Subcutaneous adipose tissue (tissue), 4 donors: ENCODE data around the gene TTLL8. TPM values are rescaled to one million over a fixed set of nuclear protein-coding genes. Genes with fewer than 3 reads are reported as not detected.

ENCODE experiments used
- CTCF ChIP-seq: fragments of 450-650 bp; IDR thresholded peaks from one replicate; pipeline ENCODE4 v1.5.1; 2016; ENCODE audit warnings: low read depth, mild to moderate bottlenecking, control low read depth, antibody characterized with exemption, moderate library complexity
- total RNA-seq, 4 donors: library from RNA; depleted of rRNA; stranded (reverse); fragments of >200 nt; gene quantifications; one replicate each; pipeline ENCODE4 v1.1.0, GENCODE V29; 2016

The TTLL8 gene
- total RNA-seq, 4 donors from 2014 or later: not detected

DNA sequence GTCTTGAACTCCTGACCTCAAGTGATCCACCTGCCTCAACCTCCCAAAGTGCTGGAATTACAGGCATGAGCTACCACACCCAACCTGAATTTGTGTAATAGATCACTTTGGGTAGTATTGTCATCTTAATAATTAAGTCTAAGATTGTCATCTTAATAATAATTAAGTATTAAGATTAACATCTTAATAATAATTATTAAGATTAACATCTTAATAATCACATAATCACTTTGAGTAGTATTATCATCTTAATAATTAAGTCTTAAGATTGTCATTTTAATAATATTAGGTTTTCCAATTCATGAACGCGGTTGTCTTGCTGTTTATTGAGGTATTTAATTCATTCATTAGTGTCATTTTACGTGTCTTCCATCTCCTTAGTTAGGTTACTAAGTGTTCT, 40.0 kb upstream of the TTLL8 start:
- TF ChIP-seq CTCF: no peak

- no peak for TF ChIP-seq CTCF
Observed at GRCh38 chr22:50092342-50092741, 34.2 kb upstream of the TTLL8 start.

DNA sequence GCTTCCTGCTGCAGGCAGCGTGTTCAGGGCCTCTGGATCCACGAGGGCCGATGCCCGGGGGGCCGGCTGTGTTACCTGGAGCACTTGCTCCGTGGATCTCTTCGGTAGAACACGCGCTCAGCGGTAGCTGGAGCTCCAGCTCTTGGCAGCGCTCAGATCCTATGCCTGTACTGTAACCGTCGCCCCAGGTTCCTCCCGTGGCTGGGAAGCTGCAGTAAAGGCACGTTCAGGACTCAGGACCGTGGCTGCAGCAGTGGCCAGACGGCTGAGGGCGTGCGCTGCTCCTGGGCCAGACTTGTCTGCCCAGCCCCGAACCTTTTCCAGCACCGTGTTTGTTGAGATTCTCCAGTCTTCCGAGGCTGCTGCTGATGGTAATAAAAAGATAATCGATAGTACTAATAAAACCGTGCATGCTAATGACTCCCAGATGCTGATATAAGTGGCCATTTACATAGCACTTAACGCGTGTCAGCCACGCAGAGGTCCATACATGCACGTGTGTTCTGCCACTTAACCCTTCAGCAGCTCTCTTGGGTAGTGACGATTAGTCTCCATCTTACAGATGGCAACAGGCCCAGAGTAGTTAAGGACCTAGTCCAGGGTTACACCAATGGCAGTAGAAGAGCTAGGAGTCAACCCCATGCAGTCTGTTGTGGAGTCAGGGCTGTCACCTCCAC, 33.1 kb upstream of the TTLL8 start:
- TF ChIP-seq CTCF: no peak

DNA sequence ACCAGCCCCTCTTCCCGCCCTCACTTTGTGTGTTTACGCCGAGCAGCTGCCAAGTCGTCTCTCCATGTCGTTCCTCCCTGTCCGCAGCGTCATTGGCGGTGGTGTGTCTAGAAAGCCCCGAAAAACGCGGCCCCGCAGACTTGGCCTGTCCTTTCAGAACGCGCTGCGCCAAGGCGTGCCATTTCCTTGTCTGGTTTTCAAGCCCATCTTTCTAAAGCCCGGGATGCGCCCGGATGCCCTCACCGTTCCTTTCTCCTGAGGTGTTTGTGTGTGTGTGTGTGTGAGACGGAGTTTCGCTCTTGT, 32.3 kb upstream of the TTLL8 start:
- TF ChIP-seq CTCF: no peak

DNA sequence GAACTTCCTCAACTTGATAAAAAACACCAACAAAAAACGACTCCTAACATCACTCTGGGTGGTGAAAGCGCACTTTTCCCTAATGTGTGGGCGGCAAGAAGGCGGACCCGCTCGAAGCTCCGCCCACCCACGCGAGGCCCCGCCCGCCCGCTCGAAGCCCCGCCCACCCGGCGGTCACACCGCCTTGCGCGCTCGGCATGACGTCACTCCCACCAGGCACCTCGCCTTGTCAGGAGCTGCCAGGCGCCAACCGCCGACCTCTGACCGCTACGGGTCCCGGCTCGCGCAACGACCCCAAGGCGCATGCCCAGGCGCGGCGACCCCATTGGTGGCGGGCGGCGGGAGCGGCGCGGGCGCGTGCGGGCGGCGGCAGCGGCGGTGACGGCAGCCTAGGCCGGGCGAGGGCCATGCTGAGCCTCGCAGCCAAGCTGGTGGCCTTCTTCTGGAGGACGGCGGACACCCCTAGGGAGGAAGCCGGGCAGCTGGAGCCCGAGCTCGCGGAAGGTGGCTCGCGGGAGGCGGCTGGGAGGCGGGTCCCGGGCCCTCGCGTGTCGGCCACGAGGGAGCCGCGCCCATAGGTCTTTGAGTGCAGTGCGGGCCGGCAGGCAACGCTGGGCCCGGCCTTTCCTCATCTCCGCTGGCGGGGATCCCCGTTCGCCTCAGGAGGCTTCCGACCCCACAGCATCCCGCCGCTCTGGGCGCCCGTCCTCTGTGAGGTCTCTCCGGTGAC, 31.7 kb upstream of the TTLL8 start, which contains the start of gene MOV10L1:
Gene MOV10L1, plus strand, starts transcription at position 325 of the 730 bp plus-strand sequence. Its CDS starts 83 bp downstream, at position 408.
- no peak for TF ChIP-seq CTCF

- TF ChIP-seq CTCF: no peak
Observed at GRCh38 chr22:50089231-50089630, 31.1 kb upstream of the TTLL8 start.

- TF ChIP-seq CTCF: no peak
Observed at GRCh38 chr22:50088096-50088495, 30.0 kb upstream of the TTLL8 start.
